NCI-H2107 (cell line): ENCODE measurements around the gene PSENEN.
"Not testable (repeated sequence)": the region's sequence is repeated elsewhere in the genome, so short reads cannot be mapped to it uniquely, and the experiment has no call there.

ENCODE experiments used
- DNase-seq: peaks from one replicate; lab custom pipeline; 2025; lab: John Stamatoyannopoulos, UW

The PSENEN gene

DNA sequence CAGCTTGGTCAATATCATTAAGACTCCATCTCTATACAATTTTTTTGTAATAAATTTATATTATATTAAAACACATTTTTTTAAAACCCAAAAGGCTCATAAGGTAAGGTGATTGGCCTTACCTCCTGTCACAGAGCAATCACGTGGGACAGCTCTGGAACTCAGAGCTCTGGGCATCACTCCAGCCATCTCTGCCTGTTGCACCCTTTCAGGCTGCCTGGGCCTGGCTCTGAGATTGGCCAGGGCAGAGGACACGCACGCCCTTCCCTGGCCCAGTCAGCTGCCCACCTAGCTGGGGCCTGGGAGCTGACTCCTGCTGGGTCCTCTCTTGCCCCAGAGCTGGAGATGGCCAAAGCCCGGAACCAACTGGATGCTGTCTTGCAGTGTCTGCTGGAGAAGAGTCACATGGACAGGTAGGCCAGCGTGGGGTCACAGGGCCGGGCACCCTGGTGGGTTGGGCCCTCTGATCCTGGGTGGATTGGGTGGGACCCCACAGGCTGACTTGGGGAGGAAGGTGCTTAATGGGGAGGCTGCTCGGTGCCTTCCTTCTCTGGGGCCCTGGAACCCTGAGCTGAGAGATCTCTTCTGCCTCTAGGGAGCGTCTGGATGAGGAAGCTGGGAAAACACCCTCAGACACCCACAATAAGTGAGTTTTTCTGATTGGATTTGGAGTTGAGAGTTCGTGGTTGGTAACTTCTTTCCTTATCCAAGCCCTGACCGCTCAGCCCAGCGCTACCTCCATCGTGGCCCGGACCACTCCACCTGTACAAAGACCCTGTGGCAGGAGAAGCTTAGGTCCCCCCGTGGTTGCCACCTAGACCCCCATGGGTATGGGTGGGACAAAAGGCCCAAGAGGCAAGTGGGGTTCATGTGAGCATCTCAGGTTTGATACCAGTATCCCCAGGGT lies 6.6 kb downstream of the PSENEN start:
- no peak for DNase-seq

DNA sequence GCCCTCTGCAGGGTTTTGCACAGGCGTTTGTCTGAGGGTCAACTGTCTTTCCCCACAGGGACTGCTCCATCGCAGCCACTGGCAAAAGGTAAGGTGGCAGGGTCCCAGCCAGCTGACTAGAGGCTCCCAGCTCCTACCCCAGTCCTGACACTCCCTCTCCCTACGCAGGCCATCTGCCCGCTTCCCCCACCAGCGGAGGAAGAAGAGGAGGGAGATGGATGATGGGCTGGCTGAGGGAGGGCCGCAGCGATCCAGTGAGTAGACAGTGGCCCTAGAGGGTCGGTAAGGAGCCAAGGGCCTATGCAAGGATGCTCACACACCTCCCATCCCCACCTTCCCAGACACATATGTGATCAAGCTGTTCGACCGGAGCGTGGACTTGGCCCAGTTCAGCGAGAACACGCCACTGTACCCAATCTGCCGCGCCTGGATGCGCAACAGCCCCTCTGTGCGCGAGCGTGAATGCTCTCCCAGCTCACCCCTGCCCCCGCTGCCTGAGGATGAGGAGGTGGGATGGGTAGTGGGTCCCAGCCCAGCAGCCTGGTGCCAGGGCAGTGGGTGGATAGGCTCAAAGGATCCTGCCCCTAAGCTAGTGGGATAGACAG lies 7.4 kb downstream of the PSENEN start:
- DNase-seq: no peak

DNA sequence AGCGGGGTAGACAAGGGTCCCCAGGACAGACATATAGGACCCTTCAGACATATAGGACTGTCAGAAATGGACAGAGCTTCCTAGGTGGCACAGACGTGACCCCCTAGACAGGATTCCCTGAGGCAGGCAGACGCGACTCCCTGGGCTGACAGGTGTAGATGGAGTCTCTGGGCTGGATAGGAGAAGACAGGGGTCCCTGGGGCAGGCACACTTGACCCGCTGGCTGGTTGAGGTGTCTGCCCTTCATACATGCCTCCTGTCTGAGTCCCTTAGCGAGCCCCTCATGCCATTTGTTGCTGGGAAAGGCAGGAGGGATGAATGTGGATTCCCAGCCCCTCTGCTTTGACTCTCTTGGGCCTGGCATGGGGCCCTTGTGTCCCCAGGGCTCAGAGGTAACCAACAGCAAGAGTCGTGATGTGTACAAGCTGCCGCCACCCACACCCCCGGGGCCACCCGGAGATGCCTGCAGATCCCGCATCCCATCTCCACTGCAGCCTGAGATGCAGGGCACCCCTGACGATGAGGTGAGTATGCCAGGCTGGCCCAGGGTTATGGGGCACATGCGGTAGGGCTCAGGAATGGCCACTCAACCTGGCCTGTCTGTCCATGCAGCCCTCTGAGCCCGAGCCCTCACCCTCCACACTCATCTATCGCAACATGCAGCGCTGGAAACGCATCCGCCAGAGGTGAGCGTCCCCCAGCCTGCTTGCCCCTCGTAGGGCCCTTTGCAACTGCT lies 8.4 kb downstream of the PSENEN start:
- no peak for DNase-seq

DNA sequence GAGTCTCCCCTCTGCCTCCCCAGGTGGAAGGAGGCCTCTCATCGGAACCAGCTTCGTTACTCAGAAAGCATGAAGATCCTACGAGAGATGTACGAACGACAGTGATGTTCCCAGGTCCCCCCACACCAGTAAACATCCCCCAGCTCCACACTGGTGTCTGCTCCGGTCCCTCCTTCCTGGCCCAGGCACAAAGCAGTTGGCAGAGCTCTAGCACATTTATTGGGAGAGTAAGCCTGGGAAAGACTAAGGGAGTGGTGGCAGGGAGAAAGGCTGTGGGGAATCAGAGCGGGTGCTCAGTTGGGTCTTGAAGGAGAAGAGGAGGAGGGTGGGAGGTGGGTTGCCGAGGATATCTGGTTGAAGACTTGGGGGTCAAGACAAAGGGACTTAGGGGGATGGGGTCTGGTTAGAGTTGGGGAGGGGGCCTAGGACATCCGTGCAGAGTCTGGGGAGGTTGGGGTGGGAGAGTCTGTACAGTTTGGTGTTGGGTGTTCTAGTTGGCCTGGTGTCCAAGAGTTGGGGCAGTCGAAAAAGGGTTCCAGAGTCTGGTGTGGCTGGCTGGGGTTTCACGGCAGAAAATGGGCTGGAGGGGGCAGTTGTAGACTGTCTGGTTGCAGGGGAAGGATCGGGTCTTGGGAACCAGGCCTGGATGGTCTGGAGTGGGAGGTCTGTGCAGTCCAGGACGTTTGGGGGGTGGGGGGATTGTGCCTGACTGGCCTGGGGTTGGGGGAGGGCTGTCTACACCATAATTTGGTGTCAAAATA lies 9.1 kb downstream of the PSENEN start:
- DNase-seq: no peak

DNA sequence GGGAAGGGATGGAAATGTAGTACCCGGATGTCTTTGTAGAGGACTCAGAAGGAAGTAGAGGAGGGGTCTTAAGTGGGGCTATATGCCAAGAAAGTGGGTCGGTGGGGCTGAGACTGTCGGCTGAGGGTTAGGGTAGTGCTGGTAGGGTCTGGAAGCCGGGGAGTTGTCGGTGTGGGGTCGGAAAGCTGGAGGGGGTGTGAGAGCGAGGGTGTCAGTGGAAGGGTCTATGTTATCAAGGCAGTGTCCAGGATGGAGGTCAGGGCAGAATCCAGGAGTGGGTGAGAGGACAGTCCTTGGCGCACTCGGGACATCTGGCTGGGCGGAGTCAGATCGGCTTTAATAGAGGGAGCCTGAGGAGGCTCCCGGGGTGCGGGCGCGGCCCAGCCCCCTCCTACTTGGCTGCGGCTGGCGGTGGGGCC lies 9.7 kb downstream of the PSENEN start:
- DNase-seq: no peak

DNA sequence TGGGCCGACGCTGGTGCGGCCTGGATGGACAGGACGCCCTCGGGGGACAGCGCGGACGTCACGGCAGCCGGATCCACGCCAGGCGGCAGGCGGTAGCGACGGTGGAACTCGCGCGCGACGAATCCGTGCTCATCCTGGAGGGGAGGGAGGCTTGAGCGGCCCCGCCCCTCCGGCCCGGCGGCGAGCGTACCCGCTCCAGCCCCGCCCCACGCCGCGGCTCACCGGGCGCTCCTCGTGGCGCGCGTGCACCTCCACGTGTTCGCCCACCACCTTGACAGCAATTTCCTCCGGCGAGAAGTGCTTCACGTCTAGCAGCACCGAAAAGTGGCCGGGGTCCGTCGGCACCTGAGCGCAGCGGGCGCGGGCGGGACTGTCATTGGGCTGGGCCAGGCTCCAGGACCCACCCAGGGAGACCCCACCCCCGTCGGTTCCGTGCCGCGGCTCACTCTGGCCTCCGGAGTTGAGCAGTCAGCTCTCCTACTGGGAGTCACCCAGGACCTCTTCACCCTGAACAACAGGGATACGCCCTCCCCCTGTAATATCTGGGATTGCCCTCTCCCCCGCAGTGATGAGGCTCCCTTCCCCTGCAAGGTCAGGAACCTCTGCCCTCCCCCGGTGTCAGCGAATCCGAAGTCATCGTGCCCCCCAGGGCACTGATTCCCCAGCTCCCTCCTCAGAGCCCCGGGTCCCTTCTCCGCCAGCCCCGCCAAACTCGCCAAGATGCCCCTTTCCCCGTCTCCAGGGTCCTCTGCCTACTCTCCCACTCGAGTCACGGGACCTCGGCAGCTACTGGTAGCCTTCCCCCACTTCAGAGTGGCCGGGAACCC lies 10.3 kb downstream of the PSENEN start:
- no peak for DNase-seq

DNA sequence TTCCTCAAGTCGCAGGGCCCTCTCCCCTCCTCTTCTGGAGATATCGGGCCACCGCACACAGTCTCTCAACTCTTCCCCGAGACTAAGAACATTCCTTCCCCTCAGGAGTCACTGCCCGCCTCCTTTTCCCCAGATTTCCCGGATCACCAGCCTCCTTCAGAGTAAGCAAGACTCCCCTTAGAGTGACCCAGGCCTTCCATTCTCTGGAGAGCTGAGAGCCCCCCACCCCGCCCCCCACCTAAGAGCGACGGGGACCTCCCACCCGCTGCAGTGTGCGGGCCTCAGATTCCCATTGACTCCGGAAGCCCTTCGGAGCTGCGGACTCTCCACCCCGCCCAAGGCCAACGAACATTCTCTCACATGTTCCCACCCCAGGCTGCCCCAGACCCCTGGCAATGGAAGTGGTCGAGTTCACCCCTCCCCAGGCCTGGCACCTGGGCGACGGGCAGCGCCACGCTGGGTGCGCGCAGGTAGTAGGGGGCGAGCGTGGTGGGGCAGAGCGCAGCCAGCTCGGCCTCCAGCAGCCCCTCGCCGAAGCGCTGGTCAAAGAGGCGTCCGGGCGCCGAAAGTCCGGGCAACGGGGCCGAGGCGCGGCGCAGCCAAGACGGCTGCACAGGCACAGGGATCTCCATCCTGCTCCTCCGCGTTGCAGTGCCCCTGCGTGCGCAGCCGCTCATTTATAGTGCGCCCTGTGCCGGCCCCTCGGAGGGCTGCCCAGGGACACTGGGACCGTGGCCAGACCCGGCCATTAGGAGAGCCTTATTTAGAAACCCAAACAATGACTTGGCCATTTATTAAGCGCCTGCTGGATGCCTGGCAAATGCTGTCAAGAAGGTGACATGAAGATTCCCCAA lies 11.2 kb downstream of the PSENEN start, which contains the start of gene HSPB6:
TSS of gene HSPB6 (minus strand) at position 653 of the 854 bp plus-strand sequence. CDS start at position 632, 21 bp downstream.
- no peak for DNase-seq

DNA sequence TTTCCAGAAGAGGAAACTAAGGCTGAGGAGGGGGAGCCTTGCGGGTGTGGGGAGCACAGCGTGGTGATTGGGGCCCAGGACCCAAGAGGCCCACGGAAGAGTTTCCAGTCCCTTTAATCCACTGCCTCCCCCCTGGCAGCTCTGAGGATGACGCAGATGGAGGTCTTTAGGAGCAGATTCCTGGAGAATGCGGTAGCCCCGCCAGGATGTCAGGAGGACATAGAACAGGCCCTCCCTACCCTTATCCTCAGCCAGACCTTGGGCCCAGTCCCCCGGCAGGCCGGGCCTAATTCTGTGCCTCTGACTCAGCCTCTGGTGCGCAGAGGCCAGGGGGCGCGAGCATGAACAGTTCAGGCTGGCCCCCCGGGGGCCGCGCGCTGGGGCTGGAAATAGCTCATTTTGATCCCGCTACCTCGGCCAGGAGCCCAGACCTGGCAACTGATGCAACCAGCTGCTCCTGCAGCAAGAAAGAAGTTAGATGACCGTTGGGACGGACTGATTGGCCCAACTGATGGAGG lies 11.8 kb downstream of the PSENEN start:
- DNase-seq: no peak

DNA sequence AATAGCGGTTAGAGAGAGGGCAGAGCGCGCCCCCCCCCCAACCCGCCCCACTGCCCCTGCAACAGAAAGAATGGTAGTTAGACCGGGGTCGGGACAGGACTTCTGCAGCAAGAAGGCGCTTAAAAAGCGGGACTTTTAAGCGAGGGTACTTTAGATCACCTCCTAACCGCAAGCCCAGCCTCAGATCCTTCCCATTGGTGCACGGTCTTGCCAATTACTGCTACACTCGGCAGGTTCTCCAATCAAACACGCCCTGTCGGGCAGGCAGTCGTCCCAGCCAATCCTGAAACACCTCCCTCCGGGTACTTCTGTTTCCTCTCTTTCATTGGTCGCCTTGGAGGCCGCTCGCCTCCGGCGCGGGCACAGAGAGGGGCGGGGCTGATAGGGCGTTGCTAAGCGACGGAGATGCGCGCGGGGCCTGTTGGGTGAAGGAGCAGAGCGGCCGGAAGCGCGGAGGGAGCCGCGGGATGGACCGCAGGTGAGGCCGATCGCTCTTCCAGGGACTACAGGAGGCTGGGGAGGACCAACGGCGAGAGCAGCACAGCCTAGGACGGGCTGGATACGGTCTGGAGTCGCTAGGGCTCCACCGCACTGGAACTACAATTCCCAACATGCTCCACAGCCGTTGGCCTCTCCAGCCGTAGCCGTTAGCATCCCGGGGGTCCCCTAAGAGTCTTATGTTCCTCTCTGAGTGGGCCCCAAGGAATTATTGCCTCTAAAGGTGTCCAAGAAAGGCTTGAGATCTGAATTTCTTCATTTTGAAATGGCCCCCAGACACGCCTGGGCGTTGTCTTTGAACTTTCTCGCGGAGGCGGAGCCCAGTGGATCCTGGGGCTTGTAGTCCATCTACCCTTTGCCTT lies 12.5 kb downstream of the PSENEN start, which contains the start of gene PROSER3:
TSS of gene PROSER3 (plus strand) at position 428 of the 860 bp plus-strand sequence. CDS start at position 468, 40 bp downstream.
- peak; percentile 95 for DNase-seq

DNA sequence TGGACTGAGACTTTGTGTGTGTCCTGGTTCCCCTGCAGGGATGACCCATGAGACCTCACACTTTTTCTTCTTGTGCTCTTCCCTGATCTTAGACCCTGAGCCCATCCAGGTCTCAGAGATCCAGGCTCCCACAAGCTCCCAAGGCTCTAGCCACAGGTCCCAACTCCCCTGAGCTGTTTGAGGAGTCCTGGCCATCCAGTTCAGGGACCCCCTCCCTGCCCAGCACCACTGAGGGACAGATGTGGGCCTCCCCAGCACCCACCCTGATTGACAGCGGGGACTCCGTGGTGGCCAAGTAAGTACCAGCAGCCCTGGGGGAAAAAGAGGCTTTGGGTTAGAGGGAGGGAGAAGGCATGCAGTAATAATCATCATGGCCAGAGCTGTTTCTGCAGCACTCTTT lies 14.2 kb downstream of the PSENEN start:
- DNase-seq: no peak

DNA sequence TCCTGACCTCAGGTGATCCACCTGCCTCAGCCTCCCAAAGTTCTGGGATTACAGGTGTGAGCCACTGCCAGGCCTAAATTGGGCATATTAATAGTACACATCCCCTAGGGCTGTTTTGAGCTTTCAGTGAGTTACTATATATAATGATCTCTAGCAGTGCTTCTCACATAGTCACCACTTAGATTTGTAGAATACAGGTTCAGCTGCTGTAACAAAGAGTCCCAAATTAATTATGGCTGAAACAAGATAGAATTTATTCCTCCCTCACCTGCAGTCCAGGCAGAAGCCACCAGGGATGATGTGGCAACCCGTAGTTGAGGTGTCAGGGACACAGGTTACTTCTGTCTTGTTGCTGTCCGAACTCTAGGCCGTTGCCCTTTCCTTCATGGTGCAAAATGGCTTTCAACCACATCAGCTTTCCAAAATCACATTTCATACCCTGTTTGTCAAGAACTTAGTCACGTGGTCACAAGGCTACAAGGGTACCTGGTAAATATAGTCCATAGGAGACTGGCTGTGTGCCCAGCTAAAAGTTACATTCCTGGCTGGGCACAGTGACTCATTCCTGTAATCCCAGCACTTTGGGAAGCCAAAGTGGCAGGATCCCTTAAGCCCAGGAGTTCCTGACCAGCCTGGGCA lies 15.4 kb downstream of the PSENEN start:
- DNase-seq: no peak

DNA sequence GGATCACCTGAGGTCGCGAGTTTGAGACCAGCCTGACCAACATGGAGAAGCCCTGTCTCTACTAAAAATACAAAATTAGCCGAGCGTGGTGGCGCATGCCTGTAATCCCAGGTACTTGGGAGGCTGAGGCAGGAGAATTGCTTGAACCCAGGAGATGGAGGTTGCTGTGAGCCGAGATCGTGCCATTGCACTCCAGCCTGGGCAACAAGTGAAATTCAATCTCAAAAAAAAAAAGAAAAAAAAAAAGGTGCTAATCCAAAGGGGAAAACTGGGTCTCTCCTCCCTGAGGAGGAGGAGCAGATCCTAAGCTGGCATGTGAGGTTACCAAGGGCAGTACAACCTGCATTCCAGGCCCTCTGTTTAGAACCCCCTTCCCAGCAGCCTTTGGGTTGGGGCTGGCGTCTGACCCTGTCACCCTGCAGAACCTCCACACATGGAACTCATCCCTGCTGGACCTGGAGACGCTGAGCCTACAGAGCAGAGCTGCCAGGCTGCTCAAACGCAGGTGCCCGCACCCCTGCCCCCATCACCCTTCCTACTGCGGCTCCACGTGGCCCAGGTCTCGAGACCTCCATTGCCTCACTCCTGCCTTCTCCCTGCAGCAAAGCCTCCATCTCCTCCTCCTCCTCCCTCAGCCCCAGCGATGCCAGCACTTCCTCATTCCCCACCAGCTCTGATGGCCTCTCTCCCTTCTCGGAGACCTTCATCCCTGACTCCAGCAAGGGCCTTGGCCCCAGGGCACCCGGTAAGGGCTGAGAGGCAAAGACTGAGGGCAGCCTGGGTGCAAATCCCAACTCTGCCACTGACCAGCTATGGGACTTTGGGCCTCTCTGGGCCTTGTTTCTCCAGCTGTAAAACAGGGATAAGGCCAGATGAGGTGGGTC lies 19.2 kb downstream of the PSENEN start:
- DNase-seq: no peak

DNA sequence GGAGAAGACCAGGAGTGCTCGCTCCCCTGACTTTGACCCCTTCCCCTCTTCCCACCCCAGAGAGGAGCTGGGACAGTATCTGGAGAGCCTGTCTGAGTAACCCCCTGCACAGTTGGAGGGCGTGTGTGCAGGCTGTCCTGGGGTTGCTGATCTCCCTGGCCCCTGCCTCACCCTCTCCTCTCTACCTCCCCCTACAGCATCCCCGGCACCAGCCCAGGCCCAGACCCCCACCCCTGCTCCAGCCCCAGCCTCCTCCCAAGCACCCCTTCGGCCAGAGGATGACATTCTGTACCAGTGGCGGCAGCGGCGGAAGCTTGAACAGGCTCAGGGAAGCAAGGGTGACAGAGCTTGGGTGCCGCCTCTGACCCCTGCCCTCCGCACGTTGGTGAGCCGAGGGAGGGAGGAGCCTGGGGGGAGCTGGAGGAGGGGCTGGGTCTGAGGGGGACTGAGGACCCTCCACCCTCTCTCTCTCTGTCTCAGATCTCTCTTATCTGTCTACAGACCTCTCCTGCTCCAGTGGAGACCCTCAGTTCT lies 21.2 kb downstream of the PSENEN start:
- no peak for DNase-seq

DNA sequence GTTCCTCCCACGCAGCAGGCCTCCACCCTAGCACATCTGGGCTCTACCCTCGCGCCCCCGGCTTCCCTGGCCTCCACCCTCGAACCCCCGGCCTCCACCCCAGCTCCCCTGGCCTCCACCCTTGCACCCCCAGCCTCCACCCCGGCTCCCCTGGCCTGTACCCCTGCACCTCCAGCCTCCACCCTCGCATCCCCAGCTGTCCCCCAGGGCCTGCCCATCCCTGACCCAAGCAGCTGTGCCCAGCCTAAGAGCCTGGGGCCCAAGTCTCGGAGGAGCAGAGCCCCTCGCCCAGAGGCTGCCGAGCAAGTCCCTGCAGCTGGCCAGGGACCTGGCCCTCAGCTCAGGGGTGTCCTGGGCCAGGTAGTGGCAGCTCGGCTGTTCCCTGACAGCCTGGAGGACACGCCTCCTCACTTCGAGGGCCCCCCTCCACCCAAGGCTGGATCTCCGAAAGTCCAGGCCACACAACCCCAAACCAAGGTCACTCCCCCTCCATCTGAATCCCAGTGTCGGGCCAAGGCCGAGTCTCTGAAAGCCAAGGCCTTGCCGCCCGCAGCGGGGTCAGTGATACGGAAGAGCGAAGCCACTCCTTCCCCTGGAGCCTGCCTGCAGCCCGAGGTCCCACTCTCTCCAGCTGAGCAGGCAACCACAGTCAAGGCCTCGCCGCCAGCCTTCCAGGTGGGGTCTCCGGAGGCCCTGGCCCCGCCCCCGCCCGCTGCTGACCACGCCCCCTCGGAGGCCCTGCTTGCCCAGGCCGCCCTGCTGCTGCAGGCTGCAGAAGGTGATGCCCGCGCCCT lies 22.0 kb downstream of the PSENEN start:
- DNase-seq: no peak

DNA sequence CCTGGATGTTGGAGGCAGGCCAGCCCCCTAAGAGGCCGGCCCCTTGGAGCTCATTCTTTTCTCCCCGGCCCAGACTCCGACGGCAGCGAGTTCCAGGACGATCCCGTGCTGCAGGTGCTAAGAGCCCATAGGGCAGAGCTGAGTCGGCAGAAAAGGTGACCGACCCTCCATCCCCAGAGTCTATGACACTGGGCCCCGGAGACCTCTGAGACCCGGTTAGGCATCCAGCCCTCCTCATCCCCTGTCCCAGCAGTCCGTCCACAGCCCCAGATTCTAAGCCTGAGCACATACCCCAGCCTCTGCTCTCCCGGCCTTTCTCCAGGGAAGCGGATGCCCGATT lies 22.6 kb downstream of the PSENEN start:
- no peak for DNase-seq

DNA sequence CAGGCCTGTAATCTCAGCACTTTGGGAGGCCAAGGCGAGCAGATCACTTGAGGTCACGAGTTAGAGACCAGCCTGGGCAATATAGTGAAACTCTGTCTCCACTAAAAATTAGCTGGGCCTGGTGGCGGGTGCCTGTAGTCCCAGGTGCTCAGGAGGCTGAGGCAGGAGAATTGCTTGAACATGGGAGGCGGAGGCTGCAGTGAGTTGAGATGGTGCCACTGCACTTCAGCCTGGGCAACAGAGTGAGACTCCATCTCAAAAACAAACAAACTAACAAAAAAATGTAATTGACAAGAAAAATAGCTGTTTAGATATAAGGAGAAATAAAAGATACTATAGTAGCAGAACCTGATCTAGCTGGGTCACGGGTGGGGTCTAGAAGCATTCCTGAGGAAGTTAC lies 26.9 kb downstream of the PSENEN start:
- DNase-seq: not testable (repeated sequence)
